ENCODE measurements around the gene SLC1A5. TPM values are rescaled to one million over a fixed set of nuclear protein-coding genes. Genes with fewer than 3 reads are reported as not detected.

The SLC1A5 gene
- total RNA-seq, 1 donor from 2014 or later, result 304 TPM

DNA sequence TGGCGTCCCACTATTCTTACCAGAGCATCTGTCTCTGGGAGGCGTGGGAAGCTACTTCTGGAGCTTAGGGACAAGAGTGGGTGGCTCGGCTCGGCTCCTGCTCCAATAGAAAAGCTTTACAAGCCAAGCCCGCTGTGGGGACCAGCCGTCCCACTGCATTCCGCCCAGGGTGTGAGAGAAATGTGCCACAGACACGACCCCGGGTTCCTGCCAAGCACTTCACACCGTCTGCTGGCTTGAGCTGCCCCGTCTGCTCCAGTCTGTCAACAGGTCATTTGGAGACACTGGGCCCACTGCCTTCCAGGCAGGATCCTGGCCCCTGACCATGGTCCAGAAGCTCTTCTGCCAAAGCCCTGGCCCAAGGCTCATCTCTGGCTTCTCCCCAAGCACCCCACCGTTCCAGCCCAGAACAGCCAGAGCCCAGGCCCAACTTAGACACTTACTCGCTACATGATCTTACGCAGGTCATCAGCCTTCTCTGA, 49.1 kb downstream of the SLC1A5 start:
- Mint-ChIP-seq H3K27me3 (ENCODE audit: low read depth) (no peaks in the 10 kb centered on the region), H3K4me1 (ENCODE audit: low read depth) (peaks cover 37% of the 10 kb centered on the region), H3K4me3 (ENCODE audit: unreplicated experiment) (no peak overlapping the region), H3K9me3 (ENCODE audit: low read depth) (no peaks in the 10 kb centered on the region), H3K27ac (ENCODE audit: unreplicated experiment) (peak overlapping the region; percentile 18), H3K36me3 (ENCODE audit: low read depth) (peaks cover 9% of the 10 kb centered on the region)
- TF ChIP-seq, protein P1, sequence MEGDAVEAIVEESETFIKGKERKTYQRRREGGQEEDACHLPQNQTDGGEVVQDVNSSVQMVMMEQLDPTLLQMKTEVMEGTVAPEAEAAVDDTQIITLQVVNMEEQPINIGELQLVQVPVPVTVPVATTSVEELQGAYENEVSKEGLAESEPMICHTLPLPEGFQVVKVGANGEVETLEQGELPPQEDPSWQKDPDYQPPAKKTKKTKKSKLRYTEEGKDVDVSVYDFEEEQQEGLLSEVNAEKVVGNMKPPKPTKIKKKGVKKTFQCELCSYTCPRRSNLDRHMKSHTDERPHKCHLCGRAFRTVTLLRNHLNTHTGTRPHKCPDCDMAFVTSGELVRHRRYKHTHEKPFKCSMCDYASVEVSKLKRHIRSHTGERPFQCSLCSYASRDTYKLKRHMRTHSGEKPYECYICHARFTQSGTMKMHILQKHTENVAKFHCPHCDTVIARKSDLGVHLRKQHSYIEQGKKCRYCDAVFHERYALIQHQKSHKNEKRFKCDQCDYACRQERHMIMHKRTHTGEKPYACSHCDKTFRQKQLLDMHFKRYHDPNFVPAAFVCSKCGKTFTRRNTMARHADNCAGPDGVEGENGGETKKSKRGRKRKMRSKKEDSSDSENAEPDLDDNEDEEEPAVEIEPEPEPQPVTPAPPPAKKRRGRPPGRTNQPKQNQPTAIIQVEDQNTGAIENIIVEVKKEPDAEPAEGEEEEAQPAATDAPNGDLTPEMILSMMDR (IDR thresholded peaks at IDR 0.05), result no peak
- no peak for DNase-seq (ENCODE audit: low spot score)

DNA sequence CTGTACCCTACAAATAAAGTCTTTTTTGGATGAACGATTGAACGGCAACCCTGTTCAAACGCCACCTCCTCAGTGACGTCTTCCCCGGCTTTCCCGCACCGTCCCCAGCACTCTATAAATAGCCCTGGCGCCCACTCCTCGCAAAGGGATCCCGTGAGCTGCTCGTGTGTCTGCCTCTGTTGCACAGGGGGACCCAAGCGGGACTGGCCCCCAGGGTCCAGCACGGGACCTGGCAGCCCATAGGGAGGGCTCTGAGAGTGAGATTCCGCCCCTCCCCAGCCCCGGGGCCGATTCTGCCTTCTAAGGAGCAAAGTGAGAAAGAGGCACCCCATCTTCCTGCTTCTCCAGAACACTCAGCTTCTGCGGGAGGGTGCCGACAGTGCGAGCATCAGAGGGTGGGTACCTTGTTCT, 50.6 kb downstream of the SLC1A5 start:
- TF ChIP-seq, protein P1 (IDR thresholded peaks at IDR 0.05), result no peak
- H3K4me3 Mint-ChIP-seq (ENCODE audit: unreplicated experiment), result no peak overlapping the region
- H3K9me3 Mint-ChIP-seq (ENCODE audit: low read depth), result no peaks in the 10 kb centered on the region
- H3K4me1 Mint-ChIP-seq (ENCODE audit: low read depth), result peaks cover 38% of the 10 kb centered on the region
- no peaks in the 10 kb centered on the region for H3K27me3 Mint-ChIP-seq (ENCODE audit: low read depth)
- H3K27ac Mint-ChIP-seq (ENCODE audit: unreplicated experiment), result no peak overlapping the region
- DNase-seq (ENCODE audit: low spot score), result no peak
- H3K36me3 Mint-ChIP-seq (ENCODE audit: low read depth), result peaks cover 14% of the 10 kb centered on the region

DNA sequence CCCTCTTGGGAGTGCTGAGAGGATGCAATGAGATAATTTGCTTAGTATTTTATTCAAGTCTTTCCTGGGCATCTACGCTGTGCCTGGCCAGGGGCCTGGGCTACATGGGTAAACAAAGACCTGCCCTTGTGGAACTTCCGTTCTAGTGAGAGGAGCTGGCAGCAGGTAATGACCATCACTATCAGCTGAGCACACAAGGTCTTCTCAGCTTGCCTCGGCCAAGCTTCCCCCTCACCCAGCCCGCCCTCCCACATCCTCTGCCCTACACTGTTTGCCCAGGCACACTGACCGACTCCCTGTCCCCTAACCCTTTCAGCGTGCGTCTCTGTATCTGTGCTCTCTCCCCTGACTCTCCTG, 51.1 kb downstream of the SLC1A5 start:
- Mint-ChIP-seq H3K27me3 (ENCODE audit: low read depth) (no peaks in the 10 kb centered on the region), H3K36me3 (ENCODE audit: low read depth) (peaks cover 14% of the 10 kb centered on the region), H3K27ac (ENCODE audit: unreplicated experiment) (no peak overlapping the region), H3K4me1 (ENCODE audit: low read depth) (peaks cover 38% of the 10 kb centered on the region), H3K9me3 (ENCODE audit: low read depth) (no peaks in the 10 kb centered on the region), H3K4me3 (ENCODE audit: unreplicated experiment) (no peak overlapping the region)
- TF ChIP-seq, protein P1 (IDR thresholded peaks at IDR 0.05), result no peak
- DNase-seq (ENCODE audit: low spot score), result no peak

DNA sequence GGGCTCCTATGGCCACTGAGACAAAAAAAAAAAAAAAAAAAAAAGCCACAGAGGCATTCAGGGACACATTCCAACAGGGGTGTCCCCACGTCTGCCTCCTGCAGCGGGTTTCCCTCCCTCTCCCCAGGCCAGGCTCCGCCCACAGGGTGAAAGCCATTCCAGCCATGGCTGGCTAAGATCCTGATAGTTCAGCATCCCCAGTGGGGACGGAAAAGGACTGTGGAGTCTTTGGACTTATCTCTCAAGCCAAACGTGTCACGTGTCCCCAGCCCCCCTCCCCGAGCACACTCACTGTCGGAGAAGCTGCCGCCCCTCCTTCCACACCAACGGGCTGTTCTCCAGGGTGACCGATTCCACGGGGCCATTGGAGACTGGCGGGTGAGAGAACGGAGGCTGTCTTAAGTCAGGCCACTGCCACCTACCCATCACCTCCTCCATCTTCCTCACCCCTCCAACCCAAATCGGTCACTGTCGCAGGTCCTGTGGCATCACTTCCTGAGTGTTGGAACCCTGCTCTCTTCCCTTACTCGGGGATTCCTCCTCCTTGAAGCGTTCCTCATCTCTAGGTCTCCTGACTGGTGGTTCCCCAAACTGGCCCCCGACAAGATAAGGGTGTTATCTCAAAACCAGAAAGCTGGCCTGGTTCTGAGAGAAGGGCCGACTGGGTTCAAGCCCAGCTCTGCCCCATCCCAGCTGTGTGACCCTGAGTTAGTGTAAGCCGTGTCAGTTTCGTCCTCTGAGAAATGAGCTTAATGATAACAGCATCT, 51.7 kb downstream of the SLC1A5 start:
- Mint-ChIP-seq H3K27me3 (ENCODE audit: low read depth) (no peaks in the 10 kb centered on the region), H3K36me3 (ENCODE audit: low read depth) (peaks cover 14% of the 10 kb centered on the region), H3K9me3 (ENCODE audit: low read depth) (no peaks in the 10 kb centered on the region), H3K4me1 (ENCODE audit: low read depth) (peaks cover 38% of the 10 kb centered on the region), H3K4me3 (ENCODE audit: unreplicated experiment) (no peak overlapping the region), H3K27ac (ENCODE audit: unreplicated experiment) (no peak overlapping the region)
- peak; percentile 76 for DNase-seq (ENCODE audit: low spot score)
- TF ChIP-seq, protein P1 (IDR thresholded peaks at IDR 0.05), result no peak

DNA sequence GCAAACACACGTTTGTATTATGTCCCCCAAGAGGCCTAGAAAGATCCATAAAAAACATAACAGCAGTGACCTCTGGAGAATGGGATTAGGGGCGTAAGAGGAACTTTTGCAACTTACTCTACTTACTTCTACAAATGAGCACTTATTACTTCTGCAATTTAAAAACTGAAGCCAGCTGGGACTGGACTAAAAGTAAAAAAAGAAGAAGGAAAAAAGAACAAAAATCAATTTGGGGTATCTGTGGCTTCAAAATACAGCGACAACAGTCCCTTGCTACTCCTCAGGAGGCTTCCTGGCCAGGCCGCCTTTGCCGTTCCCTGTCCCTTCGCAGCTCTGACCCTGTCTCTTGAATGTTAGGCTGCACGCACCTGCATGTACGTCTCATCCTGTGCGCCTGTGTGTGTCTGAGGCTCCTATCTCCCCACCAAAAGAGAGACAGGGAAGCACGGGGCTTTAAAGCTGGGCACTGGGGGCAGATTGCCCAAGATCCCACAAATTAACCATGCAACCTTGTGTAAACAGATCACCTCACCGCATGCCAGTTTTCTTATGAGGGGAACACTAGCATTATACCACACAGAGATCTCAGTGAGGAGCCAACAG, 54.6 kb downstream of the SLC1A5 start:
- Mint-ChIP-seq H3K4me1 (ENCODE audit: low read depth) (peaks cover 34% of the 10 kb centered on the region), H3K9me3 (ENCODE audit: low read depth) (no peaks in the 10 kb centered on the region), H3K27me3 (ENCODE audit: low read depth) (no peaks in the 10 kb centered on the region), H3K4me3 (ENCODE audit: unreplicated experiment) (no peak overlapping the region), H3K36me3 (ENCODE audit: low read depth) (peaks cover 18% of the 10 kb centered on the region), H3K27ac (ENCODE audit: unreplicated experiment) (no peak overlapping the region)
- TF ChIP-seq, protein P1 (IDR thresholded peaks at IDR 0.05), result no peak
- no peak for DNase-seq (ENCODE audit: low spot score)

All from chondrocyte (in vitro differentiated cells).